HK-2 (cell line): ENCODE results near the gene GPC6.
"Not testable (repeated sequence)": the region's sequence is repeated elsewhere in the genome, so short reads cannot be mapped to it uniquely, and the experiment has no call there.

Source experiments
- DNase-seq: peaks from one replicate; pipeline ENCODE4 v3.0.0-alpha.2; 2018; ENCODE audit not compliant: unreplicated experiment

Gene GPC6

DNA sequence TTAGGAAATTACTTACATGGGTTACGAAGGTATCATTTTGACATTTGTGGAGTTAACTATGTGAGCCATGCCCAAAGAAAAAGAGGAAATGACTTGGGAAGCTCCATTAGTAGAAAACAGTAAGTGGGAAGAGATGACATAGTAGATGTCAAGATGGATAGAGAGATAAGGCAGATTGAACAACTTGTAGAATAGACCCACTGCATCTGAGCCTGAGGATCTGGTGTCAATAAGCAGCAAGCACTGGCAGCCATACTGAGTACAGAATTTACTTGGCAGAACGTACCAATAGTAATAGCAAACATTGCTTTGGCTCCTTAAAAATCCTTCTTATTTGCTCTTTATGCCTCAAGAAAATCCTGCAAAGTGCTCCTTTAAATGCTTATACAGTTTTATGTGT is 203.8 kb downstream of the GPC6 start:
- no peak for DNase-seq

DNA sequence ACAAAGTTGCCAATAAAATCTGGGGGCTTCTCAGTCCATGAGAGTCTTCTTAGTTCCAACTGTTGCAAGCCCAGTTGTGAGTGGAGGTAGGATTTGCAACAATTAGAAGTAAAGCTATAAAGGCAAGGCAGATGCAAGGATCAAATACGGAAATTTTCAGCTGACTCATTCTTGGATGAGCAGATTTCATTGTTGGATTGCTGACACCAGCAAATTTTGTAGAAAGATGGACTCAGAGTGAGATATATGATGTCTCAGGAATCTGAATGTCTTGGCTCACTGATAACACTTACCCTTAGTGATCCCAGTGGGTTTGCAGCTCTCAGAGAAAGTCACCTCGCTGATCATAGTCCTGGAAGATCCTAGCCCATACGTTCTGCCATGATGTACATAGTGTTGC is 209.0 kb downstream of the GPC6 start:
- DNase-seq: no peak

DNA sequence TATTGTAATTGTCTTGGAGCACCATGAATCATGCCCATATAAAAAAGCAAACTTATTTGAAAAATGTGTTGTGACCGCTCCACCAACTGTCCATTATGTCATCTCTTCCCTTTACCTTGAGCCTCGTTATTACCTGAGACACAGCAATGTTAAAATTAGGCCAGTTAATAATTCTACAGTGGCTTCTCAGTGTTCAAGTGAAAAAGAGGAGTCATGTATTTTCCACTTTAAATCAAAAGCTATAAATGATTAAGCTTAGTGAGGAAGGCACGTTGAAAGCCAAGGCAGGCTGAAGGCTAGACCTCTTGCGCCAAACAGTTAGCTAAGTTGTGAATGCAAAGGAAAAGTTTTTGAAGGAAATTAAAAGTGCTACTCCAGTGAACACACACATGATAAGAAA is 210.5 kb downstream of the GPC6 start:
- no peak for DNase-seq

DNA sequence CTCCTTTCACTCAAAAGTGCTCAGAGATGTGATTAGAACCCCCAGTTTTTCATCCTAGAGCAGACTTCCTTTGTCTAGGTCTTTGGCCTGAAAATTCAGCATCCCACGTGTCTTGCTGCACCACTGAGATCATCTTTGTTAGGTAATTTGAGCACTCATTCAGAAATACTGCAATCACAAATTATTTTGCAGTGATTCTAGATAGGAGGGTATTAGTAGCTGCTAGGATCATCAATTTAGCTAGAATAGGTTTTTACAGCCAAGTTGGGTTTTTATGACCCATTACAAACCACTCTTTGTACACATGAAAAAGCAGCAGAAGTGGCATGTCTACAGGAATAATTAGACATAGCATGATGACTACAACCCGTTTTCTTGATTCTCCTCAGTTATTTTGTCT is 219.6 kb downstream of the GPC6 start:
- no peak for DNase-seq

DNA sequence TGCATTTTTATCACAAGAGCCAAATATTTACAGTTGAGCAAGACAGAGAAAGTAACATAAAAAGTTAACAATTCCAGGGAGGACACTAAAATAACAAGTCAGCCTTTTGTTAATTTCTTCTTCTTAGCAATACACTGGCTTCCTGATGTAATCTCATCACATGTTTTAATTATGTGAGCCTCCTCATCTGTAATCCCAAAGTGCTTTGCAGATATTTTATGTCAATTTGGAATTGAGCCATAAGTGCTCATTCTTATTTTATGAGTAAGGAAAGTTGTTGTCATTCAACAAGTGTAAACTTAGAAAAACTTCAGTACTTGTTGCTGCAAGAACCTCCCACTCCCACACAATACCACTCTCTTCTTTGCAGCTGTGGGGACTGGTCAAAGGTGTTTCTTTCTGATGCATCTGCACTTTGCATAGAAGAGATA is 223.6 kb downstream of the GPC6 start:
- DNase-seq: no peak

DNA sequence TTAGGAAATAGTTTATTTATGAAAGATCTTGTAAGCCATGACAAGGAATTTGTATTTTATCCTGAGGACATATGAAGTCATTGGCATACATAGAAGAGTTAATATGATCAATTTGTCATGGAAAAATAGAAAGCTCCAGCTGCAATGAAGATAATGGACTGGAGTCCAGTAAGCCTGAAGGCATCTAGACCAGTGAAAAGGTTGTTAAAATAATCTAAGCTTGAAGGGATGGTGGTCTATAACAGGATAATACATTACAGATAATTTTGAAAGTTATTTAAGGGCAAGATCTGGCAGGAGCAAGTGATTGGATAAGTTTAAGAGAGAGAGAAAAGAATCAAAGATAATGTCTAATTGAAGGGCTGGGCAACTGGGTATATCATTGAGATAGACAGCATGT is 224.2 kb downstream of the GPC6 start:
- no peak for DNase-seq

DNA sequence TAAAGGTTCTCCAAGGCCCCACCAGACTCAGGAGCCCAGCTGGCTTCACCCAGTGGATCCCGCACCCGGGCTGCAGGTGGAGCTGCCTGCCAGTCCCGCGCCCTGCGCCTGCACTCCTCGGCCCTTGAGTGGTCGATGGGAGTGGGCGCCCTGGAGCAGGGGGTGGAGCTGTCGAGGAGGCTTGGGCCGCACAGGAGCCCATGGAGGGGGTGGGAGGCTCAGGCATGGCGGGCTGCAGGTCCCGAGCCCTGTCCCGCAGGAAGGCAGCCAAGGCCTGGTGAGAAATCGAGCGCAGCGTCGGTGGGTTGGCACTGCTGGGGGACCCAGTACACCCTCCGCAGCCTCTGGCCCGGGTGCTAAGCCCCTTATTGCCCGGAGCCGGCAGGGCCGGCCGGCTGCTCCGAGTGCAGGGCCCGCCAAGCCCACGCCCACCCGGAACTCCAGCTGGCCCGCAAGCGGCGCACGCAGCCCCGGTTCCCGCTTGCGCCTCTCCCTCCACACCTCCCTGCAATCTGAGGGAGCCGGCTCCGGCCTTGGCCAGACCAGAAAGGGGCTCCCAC is 228.1 kb downstream of the GPC6 start:
- DNase-seq: not testable (repeated sequence)

DNA sequence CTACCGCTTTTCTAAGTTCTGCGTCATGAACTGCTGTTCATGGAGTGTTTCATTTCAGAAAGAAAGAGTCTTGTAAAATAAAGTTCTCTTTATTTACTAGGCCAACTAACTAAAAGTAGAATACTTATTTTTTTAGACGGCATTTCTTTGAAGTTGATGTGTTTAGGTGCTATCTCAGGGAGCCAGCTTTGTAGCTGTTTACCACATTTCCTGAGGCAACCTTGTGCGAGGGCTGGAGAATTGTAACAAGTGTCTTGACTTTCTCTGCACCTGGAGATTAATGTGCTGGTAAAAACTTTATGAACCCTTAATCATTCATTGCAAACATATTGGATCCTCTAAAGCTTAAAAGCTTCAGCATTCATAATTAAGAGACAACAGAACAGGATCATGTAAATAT is 229.3 kb downstream of the GPC6 start:
- no peak for DNase-seq

DNA sequence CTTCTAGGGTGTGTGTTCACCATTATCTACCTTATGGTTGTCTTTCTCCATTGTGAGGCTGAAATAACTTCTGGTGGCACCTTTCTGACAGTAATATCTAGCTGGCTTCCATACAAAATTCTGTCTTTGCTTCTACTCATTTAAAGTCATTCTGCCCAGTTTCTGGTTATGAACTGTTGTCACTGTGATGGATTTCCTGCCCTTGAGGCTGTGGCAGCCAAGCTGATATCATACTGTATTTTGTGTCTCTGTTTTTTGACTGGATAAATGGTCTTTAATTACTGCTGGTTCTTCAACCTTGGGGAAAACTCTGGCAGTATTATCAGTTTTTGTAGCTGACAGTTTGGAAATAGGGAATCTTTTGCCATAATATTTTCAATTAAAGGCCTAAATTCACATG is 233.4 kb downstream of the GPC6 start:
- no peak for DNase-seq

DNA sequence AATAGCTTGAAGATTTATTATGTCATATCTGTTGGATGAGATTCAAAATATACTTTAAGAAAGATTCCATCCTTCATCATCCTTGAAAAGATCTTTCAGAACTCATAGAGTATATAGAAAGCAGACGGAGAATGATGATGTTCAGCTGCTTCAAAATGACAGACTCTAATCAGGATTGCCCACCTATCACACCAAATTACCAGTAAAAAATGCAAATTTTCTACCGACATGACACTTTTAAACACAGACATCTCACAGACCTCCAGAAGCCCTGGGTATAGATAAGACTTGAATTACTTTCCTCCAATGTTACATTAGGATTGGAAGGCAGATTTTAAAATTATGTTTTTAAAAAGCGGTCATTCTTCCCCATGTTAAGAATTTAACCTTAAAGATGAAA is 235.5 kb downstream of the GPC6 start:
- no peak for DNase-seq

DNA sequence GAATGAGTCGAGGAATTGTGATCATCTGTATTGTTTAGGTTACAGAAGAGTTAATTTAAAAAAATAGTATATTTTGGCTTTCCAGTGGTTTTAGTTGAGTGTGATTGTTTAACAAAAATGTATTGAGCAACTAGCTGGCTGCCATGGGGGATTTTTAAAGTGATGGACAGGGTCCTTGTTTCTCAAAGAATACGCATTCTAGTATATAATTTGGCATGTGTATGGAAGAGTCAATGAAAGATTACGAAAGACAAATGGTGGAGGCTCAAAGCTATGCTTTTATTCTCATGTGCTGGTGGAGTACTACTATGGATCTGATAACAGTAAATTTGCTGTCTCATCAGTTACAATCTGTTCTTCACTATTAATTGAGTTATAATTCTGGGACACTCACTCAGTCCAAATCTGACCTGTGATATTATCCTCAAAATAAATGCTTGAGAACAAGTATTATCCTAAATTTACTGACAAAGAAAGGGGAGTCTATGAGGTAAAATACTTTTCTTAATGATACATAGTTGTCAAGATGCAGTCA is 240.0 kb downstream of the GPC6 start:
- DNase-seq: no peak

DNA sequence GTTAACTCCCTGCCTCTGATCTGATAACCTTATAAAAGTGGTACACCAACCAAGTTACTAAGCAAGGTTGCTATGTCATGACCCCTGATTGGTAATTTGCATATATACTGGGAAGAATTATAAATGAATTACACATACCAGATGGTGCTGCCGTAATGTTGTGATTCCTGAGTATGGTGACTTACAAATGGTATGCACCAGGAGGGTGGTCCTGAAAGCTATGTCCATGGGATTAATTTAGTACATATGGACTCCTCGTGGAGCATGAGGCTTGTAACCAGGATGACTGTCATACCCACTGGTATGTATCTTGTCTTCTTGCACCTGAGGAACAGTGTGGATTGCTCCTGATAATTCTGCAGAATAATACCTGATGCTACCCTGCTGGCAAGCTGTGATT is 240.6 kb downstream of the GPC6 start:
- DNase-seq: no peak

DNA sequence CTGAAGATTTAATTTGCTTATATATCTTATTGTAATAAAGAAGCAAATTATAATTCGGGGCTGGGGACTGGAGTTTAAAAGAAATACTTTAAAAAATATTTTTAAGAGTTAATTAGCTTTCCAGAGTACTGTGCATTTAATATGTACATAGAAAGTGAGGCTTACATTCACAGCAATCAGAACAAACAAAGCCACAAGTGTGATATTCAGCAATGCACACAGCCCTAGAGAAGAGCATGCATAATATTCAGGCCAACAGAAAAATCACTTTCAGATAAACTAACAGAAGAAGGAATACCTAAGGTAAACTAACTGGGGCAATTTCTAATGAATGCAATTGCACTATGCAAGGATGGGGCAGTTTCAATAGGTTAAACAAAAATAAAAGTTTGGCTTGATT is 241.8 kb downstream of the GPC6 start:
- DNase-seq: no peak

DNA sequence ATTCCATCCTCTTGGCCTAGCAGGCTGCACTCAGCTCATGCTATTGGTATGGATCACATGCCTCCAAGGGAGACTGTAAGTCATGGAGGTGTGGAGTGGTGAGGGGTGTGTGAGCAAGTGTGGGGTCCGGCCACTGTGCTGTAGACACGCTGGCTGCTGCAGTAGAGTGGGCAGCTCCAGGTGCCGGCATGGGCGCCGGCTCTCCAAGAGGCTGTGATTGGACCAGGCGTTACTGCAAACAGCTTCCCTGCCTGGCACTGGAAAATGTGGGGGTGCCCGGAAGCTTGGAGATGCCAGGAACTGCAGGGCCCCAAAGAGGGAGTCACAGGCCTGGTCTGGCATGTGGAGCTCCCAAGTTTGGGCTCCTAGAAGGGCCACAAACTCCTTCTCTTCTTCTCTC is 245.7 kb downstream of the GPC6 start:
- no peak for DNase-seq

DNA sequence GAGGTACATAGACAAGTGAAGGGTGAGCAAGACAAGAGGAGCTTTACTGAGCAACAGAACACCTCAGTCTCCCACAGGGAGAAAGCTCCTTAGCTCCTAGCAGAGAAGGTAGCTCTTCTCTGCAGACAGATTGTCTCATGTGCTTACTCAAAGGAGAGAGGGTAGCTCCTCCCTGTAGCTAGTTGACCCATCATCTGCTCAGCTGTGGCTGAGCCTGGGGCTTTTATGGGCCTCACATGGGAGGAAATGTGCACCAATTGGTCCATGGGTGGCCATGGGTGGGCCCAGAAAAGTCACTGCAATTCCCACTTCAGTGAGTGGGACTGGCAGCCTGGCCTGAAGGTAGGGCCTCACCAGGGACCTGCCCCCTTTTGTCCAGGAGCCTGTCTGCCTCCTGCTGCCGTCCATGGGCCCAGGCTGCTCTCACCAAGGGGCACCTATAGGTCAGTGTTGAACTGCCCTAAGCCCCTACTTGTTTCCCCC is 246.2 kb downstream of the GPC6 start:
- DNase-seq: no peak

DNA sequence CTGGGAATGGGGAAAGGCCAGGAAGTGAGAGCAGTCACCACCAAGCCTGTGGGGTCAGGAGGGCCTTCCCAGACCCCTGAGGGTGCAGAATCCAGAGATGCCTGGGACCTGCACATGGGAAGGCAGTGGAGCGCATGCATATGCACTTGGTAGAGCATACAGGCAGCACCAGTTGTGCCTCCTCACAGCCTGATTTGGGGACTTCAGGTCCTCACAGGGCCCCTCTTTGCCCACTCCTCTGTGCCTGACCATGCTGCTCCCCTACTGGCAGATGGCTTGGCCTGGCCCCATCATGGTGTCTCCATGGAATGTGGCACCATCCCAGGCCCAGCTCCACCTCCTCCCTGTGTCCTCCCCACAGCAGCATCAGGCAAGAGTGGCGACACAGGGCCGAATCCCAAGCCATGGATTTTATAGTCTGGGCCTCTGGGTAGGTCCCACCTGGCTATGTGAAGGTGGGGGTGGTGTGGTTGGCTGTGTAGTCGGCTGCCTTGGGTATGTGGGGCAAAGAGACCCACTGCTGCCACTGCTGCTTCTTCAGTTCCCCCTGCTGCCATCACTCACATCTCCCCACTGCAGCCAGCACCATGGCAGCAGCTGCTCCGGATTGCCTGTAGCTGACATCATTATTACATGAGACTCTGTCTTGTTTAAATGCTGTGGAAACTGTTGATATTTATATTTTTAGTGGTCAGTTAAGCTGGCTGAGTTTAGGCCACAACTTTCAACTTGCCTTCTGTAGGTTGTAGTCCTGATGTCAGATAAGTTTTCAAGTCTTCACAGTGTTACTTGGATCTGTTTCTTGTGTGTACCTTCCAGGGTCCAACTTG is 247.0 kb downstream of the GPC6 start:
- DNase-seq: no peak

DNA sequence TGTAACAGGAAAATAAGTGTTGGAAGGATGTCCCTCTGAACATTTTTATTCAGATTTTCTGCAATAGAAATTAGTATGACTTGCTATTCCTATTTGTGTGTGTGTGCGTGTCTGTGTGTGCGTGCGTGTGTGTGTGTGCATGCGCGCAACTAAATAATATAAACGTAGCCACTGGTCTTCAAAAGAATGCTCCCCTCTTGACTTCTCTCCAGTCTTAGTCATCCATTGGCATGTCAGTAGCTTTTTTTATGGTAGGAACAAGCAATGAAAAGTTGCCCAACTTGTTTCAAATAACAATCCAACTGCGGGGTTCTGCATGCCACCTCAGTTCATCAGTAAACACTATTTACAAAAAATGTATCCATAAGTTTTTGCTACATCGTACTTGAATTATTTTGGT is 249.6 kb downstream of the GPC6 start:
- peak; percentile 3 for DNase-seq

DNA sequence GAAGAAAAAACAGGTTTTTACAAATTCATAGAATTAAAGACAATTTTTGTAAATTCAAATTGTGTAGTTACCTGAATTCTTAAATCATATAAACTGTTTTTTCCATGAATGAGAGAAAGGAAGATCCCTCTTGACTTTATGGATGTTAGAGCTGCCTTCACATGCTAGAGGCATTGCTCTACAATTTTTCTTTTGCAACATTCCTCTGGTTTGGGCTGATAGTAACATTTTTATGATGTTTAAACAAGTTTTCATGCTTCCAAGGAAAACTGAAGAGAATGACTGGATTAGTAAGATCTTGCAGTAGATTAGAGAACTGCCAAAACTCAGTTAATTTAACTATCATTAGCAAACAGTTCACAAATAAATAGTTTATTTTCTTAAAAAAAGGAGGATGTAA is 250.6 kb downstream of the GPC6 start:
- no peak for DNase-seq

DNA sequence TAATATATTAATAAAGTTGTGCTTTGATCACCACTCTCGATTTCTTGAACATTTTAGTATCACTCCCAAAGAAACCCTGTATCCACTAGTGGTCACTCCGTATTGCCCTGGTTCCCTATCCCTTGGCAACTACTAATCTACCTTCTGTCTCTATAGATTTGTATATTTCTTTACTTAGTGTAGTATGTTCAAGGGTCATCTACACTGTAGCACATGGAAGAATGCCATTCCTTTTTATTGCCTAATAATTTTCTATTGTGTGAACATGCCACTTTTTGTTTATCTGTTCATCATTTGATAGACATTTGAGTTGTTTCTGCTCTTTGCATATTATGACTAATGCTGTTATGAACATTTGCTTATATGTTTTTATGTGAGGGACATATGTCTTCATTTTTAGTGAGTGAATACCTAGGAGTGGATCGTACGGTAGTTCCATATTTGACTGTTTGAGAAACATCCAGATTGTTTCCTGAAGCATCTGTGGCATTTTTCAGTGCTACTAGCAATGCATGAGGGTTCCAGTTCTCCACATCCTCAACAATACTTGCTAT is 254.0 kb downstream of the GPC6 start:
- no peak for DNase-seq

DNA sequence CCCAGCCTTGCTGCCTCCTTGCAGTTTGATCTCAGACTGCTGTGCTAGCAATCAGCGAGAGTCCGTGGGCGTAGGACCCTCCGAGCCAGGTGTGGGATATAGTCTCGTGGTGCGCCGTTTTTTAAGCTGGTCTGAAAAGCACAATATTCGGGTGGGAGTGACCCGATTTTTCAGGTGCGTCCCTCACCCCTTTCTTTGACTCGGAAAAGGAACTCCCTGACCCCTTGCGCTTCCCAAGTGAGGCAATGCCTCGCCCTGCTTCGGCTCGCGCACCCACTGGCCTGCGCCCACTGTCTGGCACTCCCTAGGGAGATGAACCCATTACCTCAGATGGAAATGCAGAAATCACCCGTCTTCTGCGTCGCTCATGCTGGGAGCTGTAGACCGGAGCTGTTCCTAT is 269.5 kb downstream of the GPC6 start:
- DNase-seq: not testable (repeated sequence)

DNA sequence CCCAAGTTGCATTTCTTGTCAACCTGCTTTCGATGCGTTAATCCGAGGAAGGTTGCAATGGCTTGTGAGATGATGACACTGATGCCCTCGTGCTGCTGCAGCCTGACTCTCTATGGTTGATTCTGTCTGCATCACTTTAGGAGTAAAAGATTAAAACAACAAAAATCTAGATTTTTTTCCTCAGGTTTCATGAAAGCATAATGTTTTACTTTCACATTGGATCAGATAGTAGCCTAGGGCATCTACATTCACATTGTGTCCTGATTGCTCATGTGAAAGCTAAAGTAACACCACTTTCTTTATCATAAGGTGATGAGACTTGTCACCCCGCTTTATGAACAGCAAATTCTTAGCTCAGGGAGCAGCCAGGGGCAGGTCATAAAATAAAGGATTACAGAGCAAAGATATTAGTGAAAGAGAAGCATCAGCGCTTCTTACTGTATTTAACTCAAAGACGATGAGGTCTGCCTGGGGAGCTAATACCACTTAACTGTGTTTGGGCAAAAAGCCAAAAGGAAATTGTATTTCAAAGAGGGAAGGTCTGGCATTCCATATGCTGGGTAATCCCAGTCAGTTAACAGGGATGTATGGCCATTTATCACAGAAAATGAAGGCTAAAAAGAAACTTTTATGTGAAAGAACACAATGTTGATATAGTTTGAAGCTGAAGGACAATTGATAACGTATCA is 270.5 kb downstream of the GPC6 start:
- DNase-seq: no peak

DNA sequence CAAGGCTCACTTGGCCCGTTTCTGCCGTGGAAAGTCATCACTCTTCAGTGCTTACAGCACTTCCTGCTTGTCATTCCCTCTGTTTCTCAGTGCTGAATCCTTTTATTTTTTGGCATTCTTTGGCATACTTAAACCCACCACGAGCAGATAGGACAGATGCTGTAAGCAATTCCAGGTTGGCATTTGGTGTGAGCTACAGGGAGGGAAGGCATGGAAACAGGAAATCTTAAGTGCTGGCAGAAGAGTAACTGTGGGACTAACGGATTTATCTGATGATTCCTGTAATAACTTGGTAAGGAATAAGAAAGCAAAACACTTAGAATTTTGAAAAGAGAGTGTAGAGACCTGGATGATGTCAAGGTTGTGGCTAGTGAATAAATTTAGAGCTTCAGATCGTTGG is 273.4 kb downstream of the GPC6 start:
- no peak for DNase-seq
